Measurements from ENCODE around the gene NAALADL2.

Gene NAALADL2

GRCh38 chr3:175208326-175208725, 349.2 kb downstream of the NAALADL2 start:
- no peak for DNase-seq (ENCODE audit: low spot score)

- DNase-seq (ENCODE audit: low spot score): no peak
Measured at GRCh38 chr3:175211466-175211865, 352.3 kb downstream of the NAALADL2 start.

- DNase-seq (ENCODE audit: low spot score): no peak
Measured at GRCh38 chr3:175212896-175213295, 353.8 kb downstream of the NAALADL2 start.

- DNase-seq (ENCODE audit: low spot score): no peak
Measured at GRCh38 chr3:175214216-175214615, 355.1 kb downstream of the NAALADL2 start.

DNA sequence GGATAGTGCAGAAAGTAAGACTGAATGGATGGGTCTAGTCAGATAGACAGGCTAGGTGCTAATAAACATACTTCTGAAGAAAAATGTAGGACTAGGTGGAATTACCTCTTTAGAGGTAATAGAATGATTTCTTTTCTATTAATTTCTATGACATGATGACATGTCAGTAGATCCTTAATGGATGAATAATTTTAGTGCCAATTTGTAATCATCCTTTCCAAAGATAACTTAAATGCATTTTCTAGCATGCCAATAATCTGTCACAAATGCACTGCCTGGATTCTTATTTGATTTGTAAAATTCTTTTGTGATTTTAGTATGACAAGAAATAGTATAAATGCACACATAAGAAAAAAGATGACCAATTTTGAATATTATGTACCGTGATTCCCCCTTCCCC, 356.7 kb downstream of the NAALADL2 start:
- no peak for DNase-seq (ENCODE audit: low spot score)

DNA sequence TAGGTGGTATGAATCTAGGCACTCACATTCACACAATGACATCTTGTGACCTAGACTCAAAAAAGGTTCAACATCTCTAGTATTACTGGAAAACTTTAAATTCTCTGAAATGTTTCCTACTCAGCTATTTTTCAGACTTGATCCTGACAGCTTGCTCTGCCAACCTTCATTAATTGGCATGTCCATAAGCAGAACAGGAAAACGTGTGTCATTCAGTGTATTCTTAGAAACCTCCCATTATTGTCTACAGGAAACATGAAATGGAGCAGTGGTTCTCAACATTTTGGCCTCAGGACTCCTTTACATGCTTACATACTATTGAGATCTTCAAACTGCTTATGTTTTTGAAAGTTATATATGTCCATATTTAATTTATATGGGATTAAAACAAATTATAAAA, 363.2 kb downstream of the NAALADL2 start:
- no peak for DNase-seq (ENCODE audit: low spot score)

DNA sequence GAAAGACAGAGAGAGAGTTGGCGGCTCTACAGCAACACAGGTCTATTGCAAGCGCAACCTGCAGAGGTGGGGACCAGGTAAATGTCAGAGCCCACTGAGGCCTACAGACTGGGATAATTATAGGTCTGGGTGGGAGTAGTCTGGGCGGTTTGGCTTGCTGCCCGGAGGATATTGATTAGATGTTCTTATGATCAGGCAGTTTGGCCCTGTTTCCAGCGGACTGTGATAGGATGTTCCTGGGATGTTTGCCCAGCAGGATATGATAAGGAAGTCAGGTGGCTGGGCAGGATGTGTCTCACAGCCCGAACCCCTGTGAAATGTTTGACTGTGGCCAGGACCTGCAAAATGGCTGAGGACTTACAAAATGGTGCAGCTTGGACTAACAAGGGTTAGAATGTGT, 364.9 kb downstream of the NAALADL2 start:
- DNase-seq (ENCODE audit: low spot score): no peak

- no peak for DNase-seq (ENCODE audit: low spot score)
Measured at GRCh38 chr3:175226444-175226843, 367.3 kb downstream of the NAALADL2 start.

DNA sequence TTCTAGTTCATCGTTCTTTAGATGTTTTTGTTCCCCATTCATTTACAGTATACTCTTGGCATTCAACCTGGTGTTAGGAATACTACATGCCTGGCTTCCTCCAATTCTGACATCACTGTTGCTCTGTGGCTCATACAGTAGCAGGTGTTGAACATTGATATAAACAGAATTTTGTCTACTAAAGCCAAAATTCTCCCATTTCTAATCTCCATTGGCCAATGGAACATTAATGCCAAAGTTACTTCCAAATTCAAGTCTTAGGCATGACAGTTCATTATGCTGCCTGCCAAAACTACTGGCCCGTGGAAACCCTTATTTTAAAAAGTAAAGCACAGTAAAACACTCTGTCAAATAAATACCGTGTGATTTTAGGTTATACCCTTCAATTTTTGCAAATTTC, 368.0 kb downstream of the NAALADL2 start:
- DNase-seq (ENCODE audit: low spot score): no peak

GRCh38 chr3:175233957-175234940, 375.1 kb downstream of the NAALADL2 start:
- DNase-seq (ENCODE audit: low spot score): no peak

DNA sequence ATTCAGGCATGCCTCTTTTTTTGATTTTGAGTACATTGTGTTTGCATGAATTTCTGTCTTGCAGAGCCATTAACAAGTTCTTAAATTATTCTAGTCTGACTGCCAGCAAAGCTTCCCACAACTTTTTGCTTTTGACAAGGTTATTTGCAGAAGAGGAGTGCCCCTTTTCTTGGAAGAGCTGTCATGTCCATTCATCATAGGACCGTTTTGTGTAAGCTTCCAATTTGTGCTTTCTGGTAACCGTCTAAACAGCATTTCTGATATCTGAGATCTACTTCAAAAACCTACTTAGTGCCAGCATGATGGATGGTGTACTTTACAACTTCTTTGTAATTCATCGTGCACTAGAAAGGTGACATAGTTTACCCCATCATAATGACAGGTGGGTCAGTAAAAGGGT, 379.7 kb downstream of the NAALADL2 start:
- no peak for DNase-seq (ENCODE audit: low spot score)

- DNase-seq (ENCODE audit: low spot score): no peak
Measured at GRCh38 chr3:175240921-175241320, 381.8 kb downstream of the NAALADL2 start.

- DNase-seq (ENCODE audit: low spot score): no peak
Measured at GRCh38 chr3:175242243-175242642, 383.1 kb downstream of the NAALADL2 start.

- DNase-seq (ENCODE audit: low spot score): no peak
Measured at GRCh38 chr3:175246234-175246633, 387.1 kb downstream of the NAALADL2 start.

DNA sequence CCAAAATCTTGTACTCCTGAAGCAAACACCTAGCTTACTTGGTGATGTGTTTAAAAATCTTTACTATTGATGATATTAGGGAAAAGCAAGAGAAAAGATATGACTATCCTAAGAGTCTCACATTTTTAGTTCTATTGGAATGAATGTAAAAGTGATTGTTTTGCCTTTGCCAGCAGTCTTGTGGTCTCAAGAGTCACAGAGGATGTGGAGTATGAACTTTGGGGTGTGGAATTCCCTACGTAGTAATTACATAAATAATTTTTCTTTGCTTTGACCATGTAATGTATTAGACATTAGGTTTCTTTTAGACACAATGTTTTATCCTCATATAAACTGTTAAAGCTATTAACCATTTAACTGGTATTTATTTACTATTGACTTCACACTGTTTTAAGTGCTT, 387.6 kb downstream of the NAALADL2 start:
- DNase-seq (ENCODE audit: low spot score): no peak

GRCh38 chr3:175247629-175248028, 388.5 kb downstream of the NAALADL2 start:
- DNase-seq (ENCODE audit: low spot score): no peak

GRCh38 chr3:175248832-175249231, 389.7 kb downstream of the NAALADL2 start:
- no peak for DNase-seq (ENCODE audit: low spot score)

DNA sequence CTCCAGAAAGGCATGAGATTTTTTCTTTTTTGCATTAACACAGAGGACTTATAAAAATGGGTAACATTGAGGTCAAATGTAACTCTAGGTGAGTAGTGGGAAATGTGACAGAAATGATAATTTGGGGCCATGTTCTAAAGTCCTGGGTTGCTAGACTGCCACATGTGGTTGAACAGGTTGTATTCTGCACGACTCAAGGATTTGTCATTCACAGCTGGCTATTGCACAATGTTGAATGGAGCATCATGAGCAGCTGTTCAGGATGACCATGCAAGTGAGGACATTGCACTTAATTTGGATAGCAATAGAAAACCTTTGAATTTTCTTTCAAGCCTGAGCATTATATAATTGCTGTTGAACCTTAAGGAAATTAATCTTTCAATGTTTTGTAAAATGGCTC, 396.6 kb downstream of the NAALADL2 start:
- no peak for DNase-seq (ENCODE audit: low spot score)

DNA sequence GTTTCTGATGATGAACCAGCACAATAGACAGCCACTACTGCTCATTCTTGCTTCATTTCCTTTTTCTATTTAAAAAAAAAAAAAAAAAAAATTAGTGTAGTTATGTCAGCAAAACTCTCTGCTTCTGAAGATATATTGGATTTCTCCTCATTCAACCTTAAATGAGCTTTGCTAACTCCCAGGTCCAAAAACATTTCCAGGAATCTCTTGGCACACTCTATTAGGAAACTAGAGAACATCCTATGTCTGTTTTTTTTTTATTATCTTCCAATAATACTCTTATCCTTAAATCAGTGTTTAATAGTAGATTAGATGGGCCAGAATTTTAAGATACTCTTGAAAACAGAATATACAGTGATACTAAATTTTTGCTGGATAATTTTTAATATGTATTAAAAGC, 398.0 kb downstream of the NAALADL2 start:
- DNase-seq (ENCODE audit: low spot score): no peak

GRCh38 chr3:175258763-175259162, 399.6 kb downstream of the NAALADL2 start:
- DNase-seq (ENCODE audit: low spot score): no peak

DNA sequence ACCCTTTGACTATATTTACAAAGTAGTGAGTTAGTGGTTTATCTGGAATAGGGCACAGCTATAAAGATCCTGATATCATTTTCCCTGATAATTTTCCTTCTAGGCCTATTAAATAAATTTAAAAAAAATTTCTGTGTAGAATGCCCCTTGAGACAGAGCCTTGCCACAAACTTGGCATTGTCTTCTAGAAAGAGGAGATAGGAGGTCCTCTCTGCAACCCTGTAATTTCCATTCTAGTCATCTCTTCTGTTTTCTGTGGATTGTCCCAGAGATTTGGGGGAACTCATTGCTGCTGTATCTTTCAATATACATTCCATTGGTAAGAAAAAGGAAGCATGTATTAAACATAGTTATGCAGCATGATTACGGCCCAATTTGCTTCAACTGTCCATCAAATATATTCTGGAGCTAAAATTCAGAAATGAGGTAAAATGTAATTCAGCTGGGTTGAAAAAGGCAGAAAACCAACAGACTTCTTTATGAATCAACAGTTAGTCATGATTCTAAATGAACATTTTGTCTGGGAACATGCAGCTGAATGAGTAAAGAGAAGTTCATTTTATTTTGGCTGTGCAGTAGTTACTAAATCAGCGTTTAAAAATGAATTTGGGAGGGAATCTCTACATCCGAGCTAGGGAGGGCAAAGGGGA, 401.1 kb downstream of the NAALADL2 start:
- DNase-seq (ENCODE audit: low spot score): no peak

- no peak for DNase-seq (ENCODE audit: low spot score)
Measured at GRCh38 chr3:175266478-175266877, 407.3 kb downstream of the NAALADL2 start.

DNA sequence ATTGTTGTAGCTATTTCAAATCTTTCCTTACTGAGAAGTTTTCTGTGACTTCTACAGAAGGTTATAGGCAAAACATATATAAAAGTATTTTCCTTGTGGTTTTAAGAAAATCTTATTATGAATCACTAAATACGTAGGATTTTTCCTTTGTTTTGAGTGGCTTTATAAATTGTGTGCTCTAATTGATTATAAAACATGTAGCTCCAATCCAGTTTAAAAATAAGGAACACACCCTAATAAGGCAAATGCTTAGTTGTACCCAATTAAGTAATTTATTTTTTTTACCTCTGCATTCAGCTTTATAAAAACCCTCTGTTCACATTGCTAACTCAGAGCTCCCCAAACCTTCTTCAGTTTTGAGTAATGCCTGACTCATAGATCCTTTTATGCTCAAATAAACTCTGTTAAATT, 408.0 kb downstream of the NAALADL2 start:
- no peak for DNase-seq (ENCODE audit: low spot score)

All from CD4-positive, alpha-beta T cell treated with Interleukin-2 at 100 ng/mL for 4 hours (primary cell).